Measurements from ENCODE around the gene CTDSPL.

- no peak for TF ChIP-seq CTCF (IDR thresholded peaks at IDR 0.05)
- TF ChIP-seq POLR2A (IDR thresholded peaks at IDR 0.05) = no peak
- TF ChIP-seq POLR2AphosphoS5 (IDR thresholded peaks at IDR 0.05) = no peak
Observed at GRCh38 chr3:38000242-38000916, 138.7 kb downstream of the CTDSPL start.

Data from prostate gland (tissue), 2 donors.